PC-9 (cell line): ENCODE results near the gene SLC25A24.

Experiments
- CTCF ChIP-seq: fragments of 200-600 bp; sonication (generic); conservative IDR thresholded peaks from 2 replicates; pipeline ENCODE4 v1.6.1; 2017; ENCODE audit warnings: mixed run types, antibody characterized with exemption, mild to moderate bottlenecking, moderate library complexity
- EZH2 ChIP-seq: fragments of 200-600 bp; sonication (generic); IDR thresholded peaks from 2 replicates; pipeline ENCODE4 v1.8.0; 2017; ENCODE audit warnings: antibody characterized with exemption, low read depth

DNA sequence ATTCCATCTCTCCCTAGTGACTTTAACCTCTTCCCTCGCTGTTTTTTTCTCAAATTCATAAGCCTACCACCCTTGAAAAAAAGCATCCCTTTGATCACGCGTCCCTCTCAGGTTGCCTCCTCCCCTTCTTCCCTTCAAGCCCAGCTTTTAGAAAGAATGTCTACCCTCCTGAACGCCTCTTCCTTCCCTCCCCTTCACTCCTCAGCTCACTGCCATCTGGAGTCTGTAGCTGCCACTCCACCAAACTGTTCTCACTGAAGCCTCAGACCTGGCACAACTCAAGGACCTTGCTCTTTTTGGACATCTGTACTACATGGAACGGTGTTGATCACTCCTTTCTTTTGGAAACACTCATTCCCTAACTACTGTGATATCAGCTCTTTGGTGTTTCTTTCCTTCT is 80.6 kb downstream of the SLC25A24 start:
- TF ChIP-seq CTCF (no peak), EZH2 (no peak)
